Mesendoderm (in vitro differentiated cells): Measurements from ENCODE around the gene TFCP2L1.

ENCODE experiments used
- DNase-seq: peaks from one replicate; pipeline ENCODE4 v3.0.0; 2013
- H2AK5ac ChIP-seq: 2 replicates; pipeline ENCODE4 v1.6.1; 2013; ENCODE audit warnings: low read length, inconsistent platforms
- H2BK120ac ChIP-seq: 2 replicates; pipeline ENCODE4 v1.6.1; 2013; ENCODE audit warnings: low read depth, mild to moderate bottlenecking, low read length, moderate library complexity, mixed read lengths
- H2BK15ac ChIP-seq: replicated peaks from 2 replicates; pipeline ENCODE4 v1.6.1; 2013; ENCODE audit warnings: low read depth, mild to moderate bottlenecking, moderate library complexity
- H2BK5ac ChIP-seq: 2 replicates; pipeline ENCODE4 v1.6.1; 2013; ENCODE audit warnings: low read length, inconsistent platforms
- H3K18ac ChIP-seq: 2 replicates; pipeline ENCODE4 v1.6.1; 2013; ENCODE audit warnings: mild to moderate bottlenecking, low read length, mixed read lengths
- H3K23ac ChIP-seq: one replicate; pipeline ENCODE4 v1.6.1; 2013; ENCODE audit warnings: low read length
- H3K27ac ChIP-seq: 2 replicates; pipeline ENCODE4 v1.5.1; 2013; ENCODE audit warnings: low read depth, mild to moderate bottlenecking, inconsistent platforms, low read length, moderate library complexity
- H3K27me3 ChIP-seq: 2 replicates; pipeline ENCODE4 v1.6.1; 2013; ENCODE audit warnings: low read length, control low read depth, mild to moderate bottlenecking, inconsistent platforms; ENCODE audit not compliant: insufficient read depth, poor library complexity
- H3K36me3 ChIP-seq: 2 replicates; pipeline ENCODE4 v1.6.1; 2013; ENCODE audit warnings: low read length, inconsistent platforms; ENCODE audit not compliant: control insufficient read depth, insufficient read depth
- H3K4ac ChIP-seq: one replicate; pipeline ENCODE4 v1.6.1; 2013; ENCODE audit warnings: low read depth, mild to moderate bottlenecking, low read length, moderate library complexity
- H3K4me1 ChIP-seq: 2 replicates; pipeline ENCODE4 v1.6.1; 2013; ENCODE audit warnings: low read depth, low read length, inconsistent platforms; ENCODE audit not compliant: control insufficient read depth
- H3K4me2 ChIP-seq: 2 replicates; pipeline ENCODE4 v1.6.1; 2013; ENCODE audit warnings: low read length
- H3K4me3 ChIP-seq: 2 replicates; pipeline ENCODE4 v1.5.1; 2013; ENCODE audit warnings: mild to moderate bottlenecking, low read length
- H3K56ac ChIP-seq: one replicate; pipeline ENCODE4 v1.6.1; 2013; ENCODE audit warnings: low read length
- H3K79me1 ChIP-seq: 2 replicates; pipeline ENCODE4 v1.6.1; 2013; ENCODE audit warnings: low read length, inconsistent platforms
- H3K79me2 ChIP-seq: 2 replicates; pipeline ENCODE4 v1.6.1; 2013; ENCODE audit warnings: mild to moderate bottlenecking, low read length; ENCODE audit not compliant: control insufficient read depth, insufficient read depth
- H3K9ac ChIP-seq: 2 replicates; pipeline ENCODE4 v1.6.1; 2013; ENCODE audit warnings: low read length, inconsistent platforms
- H4K5ac ChIP-seq: one replicate; pipeline ENCODE4 v1.6.1; 2013; ENCODE audit warnings: low read length
- H4K8ac ChIP-seq: one replicate; pipeline ENCODE4 v1.6.1; 2013; ENCODE audit warnings: low read depth, mild to moderate bottlenecking, control low read depth, low read length, moderate library complexity
- WGBS: extraction: QIAGEN DNeasy Blood & Tissue Kit; methylation state at CpG from one replicate; pipeline ENCODE4 v1.1.7; 2013; ENCODE audit warnings: low lambda C conversion rate, missing lambda C conversion rate; ENCODE audit not compliant: insufficient coverage; ENCODE audit errors: extremely low coverage; 5-methylcytosine and 5-hydroxymethylcytosine counted together

The TFCP2L1 gene

DNA sequence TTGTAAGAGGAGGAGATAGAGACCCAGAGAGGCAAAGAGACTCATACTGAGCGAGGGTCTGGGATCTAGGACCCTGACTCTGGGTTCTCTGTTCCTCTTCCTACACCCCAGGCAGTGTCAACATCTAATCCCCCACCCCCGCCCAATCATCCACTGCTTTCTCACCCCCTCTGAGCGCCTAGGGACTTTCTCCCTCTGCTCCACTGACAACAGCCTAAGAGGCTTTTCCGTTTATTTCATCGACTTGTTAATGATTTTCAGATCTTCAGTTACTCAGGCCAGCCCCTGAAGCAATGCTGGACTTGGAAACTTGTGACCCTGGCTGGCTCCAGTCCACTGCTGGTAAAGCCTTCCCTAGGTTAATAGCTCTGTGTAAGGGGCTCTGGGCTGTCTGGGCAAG is 65.1 kb downstream of the TFCP2L1 start:
- H2BK15ac ChIP-seq = no peak overlapping the region
- H4K5ac ChIP-seq = no peak overlapping the region
- no peaks in the 10 kb centered on the region for H3K36me3 ChIP-seq
- H2BK5ac ChIP-seq = no peak overlapping the region
- H2AK5ac ChIP-seq = no peak overlapping the region
- H3K4me3 ChIP-seq = no peak overlapping the region
- H3K9ac ChIP-seq = no peak overlapping the region
- no peak overlapping the region for H3K4me2 ChIP-seq
- no peaks in the 10 kb centered on the region for H3K79me1 ChIP-seq
- H3K23ac ChIP-seq = no peak overlapping the region
- H3K56ac ChIP-seq = no peak overlapping the region
- H3K27me3 ChIP-seq = no peaks in the 10 kb centered on the region
- no peak overlapping the region for H2BK120ac ChIP-seq
- no peak overlapping the region for H3K27ac ChIP-seq
- H3K79me2 ChIP-seq = no peaks in the 10 kb centered on the region
- WGBS = no CpG with 5 or more reads among the region's 5 CpGs
- H3K18ac ChIP-seq = no peak overlapping the region
- H4K8ac ChIP-seq = no peak overlapping the region
- no peak overlapping the region for H3K4ac ChIP-seq
- no peaks in the 10 kb centered on the region for H3K4me1 ChIP-seq
- DNase-seq = no peak

- DNase-seq = no peak
- Histone ChIP-seq H3K79me2 (no peaks in the 10 kb centered on the region), H2BK5ac (no peak overlapping the region), H4K5ac (no peak overlapping the region), H3K36me3 (no peaks in the 10 kb centered on the region), H2BK15ac (no peak overlapping the region), H4K8ac (no peak overlapping the region), H3K27ac (no peak overlapping the region), H3K23ac (no peak overlapping the region), H3K27me3 (no peaks in the 10 kb centered on the region), H2BK120ac (no peak overlapping the region), H3K4ac (no peak overlapping the region), H3K4me1 (no peaks in the 10 kb centered on the region), H3K9ac (no peak overlapping the region), H2AK5ac (no peak overlapping the region), H3K4me3 (no peak overlapping the region), H3K18ac (no peak overlapping the region), H3K56ac (no peak overlapping the region), H3K4me2 (no peak overlapping the region), H3K79me1 (no peaks in the 10 kb centered on the region)
- WGBS = no CpG with 5 or more reads among the region's 8 CpGs
Measured at GRCh38 chr2:121218386-121218938, 66.5 kb downstream of the TFCP2L1 start.

DNA sequence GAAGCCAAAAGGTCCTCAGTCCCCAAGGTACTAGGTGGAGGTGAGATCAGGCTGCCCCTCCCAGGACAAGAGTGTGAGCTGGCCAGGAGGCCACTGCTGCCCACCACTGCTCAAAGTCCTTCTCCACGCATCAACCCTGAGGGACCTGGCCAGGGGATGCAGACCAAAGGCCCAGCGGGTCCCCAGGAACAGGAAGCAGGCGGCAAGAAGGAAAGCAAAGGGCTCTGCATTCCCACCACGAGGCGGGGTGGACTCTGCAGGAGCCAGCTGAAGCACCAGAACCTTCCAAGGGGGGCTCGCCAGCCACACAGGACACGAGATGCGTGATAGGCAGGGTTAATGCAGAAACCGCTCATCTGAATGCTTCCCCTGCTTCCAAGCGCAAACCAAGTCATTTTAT is 67.4 kb downstream of the TFCP2L1 start:
- H3K4me3 ChIP-seq = no peak overlapping the region
- H4K5ac ChIP-seq = no peak overlapping the region
- no CpG with 5 or more reads among the region's 10 CpGs for WGBS
- H4K8ac ChIP-seq = no peak overlapping the region
- no peak for DNase-seq
- no peak overlapping the region for H2AK5ac ChIP-seq
- H3K18ac ChIP-seq = no peak overlapping the region
- no peak overlapping the region for H3K4ac ChIP-seq
- no peak overlapping the region for H3K56ac ChIP-seq
- H3K4me1 ChIP-seq = no peaks in the 10 kb centered on the region
- H3K23ac ChIP-seq = no peak overlapping the region
- no peak overlapping the region for H2BK120ac ChIP-seq
- no peak overlapping the region for H2BK15ac ChIP-seq
- no peaks in the 10 kb centered on the region for H3K36me3 ChIP-seq
- H3K79me1 ChIP-seq = no peaks in the 10 kb centered on the region
- H3K27ac ChIP-seq = no peak overlapping the region
- H3K9ac ChIP-seq = no peak overlapping the region
- no peaks in the 10 kb centered on the region for H3K27me3 ChIP-seq
- H3K4me2 ChIP-seq = no peak overlapping the region
- H2BK5ac ChIP-seq = no peak overlapping the region
- no peaks in the 10 kb centered on the region for H3K79me2 ChIP-seq

DNA sequence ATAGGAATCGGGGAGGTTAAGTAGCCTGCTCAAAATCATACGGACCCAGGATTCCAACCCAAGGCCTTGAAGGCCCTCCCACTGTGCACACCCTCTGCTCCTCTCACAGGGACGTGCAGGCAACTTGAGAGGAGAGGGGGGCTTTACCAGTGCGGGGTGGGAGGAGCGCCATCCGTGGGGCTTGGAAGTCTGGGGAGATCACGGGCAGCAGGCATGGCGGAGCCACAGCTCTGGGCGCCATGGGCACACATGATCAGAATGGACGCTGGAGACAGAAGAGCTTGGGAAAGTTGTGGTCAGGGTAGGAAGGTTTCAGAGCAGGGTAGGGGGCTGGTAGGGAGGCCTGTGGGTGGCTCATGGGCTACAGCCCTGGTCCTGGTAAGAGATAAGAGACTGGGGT is 70.7 kb downstream of the TFCP2L1 start:
- Histone ChIP-seq H3K4me3 (no peak overlapping the region), H3K56ac (no peak overlapping the region), H3K18ac (no peak overlapping the region), H3K36me3 (no peaks in the 10 kb centered on the region), H3K4me1 (no peaks in the 10 kb centered on the region), H3K27me3 (no peaks in the 10 kb centered on the region), H2BK5ac (no peak overlapping the region), H3K23ac (no peak overlapping the region), H4K5ac (no peak overlapping the region), H3K79me2 (no peaks in the 10 kb centered on the region), H3K4me2 (no peak overlapping the region), H4K8ac (no peak overlapping the region), H3K4ac (no peak overlapping the region), H3K9ac (no peak overlapping the region), H2AK5ac (no peak overlapping the region), H2BK15ac (no peak overlapping the region), H2BK120ac (no peak overlapping the region), H3K79me1 (no peaks in the 10 kb centered on the region), H3K27ac (no peak overlapping the region)
- no peak for DNase-seq
- no CpG with 5 or more reads among the region's 10 CpGs for WGBS

DNA sequence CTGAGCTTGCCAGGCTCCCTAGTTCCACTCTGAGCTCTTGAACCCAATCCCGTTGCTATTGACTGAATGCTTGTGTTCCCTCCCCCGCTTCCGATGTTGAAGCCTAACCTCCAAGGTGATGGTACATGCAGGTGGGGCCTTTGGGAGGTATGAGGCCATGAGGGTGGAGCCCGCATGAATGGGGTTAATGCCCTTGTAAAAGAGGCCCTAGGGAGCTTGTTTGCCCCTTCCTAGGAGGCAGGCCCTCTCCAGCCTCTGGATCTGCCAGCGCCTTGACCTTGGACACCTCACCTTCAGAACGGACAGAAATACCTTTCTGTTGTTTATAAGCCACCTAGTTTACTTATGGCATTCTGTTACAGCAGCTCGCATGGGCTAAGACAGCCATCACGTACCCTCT is 71.6 kb downstream of the TFCP2L1 start:
- no peak overlapping the region for H2BK5ac ChIP-seq
- H2AK5ac ChIP-seq = no peak overlapping the region
- H4K8ac ChIP-seq = no peak overlapping the region
- no peak overlapping the region for H3K4ac ChIP-seq
- H2BK120ac ChIP-seq = no peak overlapping the region
- H3K36me3 ChIP-seq = no peaks in the 10 kb centered on the region
- H3K79me2 ChIP-seq = no peaks in the 10 kb centered on the region
- no peaks in the 10 kb centered on the region for H3K4me1 ChIP-seq
- no peak overlapping the region for H3K9ac ChIP-seq
- no peak overlapping the region for H4K5ac ChIP-seq
- H3K56ac ChIP-seq = no peak overlapping the region
- H3K27ac ChIP-seq = no peak overlapping the region
- WGBS = no CpG with 5 or more reads among the region's 8 CpGs
- no peak overlapping the region for H3K23ac ChIP-seq
- no peak overlapping the region for H3K4me2 ChIP-seq
- H3K18ac ChIP-seq = no peak overlapping the region
- H2BK15ac ChIP-seq = no peak overlapping the region
- no peak for DNase-seq
- H3K4me3 ChIP-seq = no peak overlapping the region
- H3K27me3 ChIP-seq = no peaks in the 10 kb centered on the region
- no peaks in the 10 kb centered on the region for H3K79me1 ChIP-seq

DNA sequence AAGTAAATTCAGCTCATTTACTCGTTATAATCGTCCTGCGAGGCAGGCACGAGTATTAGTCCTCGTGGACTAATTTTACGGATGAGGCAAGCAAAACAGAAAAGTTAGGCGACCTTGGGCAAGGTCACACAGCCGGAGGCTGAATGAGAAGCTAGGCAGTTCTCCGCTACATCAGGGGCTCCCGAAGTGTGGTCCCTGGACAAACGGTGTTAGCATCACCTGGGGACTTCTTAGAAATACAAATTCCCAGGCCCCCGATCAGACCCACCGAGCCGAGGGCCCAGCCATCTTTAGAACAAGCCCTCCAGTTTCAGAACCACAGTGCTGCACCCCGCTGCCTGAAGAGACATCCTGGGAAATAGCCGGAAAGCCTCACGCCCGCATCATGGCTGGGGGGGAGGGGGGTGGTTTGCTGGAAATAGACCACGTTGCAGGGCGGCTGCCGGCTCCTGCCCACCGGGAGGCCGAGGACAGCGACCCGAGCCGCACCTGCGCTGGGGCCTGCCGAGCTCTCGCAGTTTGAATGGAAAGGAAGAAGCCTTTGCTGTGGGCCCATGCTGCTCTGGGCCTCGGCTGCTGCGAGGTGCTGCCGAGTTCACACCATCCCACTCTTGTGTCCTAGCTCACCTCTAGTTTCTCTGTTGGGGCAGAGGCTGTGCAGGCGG is 72.2 kb downstream of the TFCP2L1 start:
- WGBS = no CpG with 5 or more reads among the region's 33 CpGs
- no peak overlapping the region for H2BK120ac ChIP-seq

More for the DNA sequence above, 72.2 kb downstream of the TFCP2L1 start:
- Histone ChIP-seq H4K5ac (no peak overlapping the region), H3K56ac (no peak overlapping the region), H4K8ac (no peak overlapping the region), H3K27ac (no peak overlapping the region), H3K18ac (no peak overlapping the region), H3K27me3 (no peaks in the 10 kb centered on the region), H3K79me1 (no peaks in the 10 kb centered on the region), H3K36me3 (no peaks in the 10 kb centered on the region), H3K23ac (no peak overlapping the region), H3K4ac (no peak overlapping the region), H3K79me2 (no peaks in the 10 kb centered on the region), H2AK5ac (no peak overlapping the region), H3K9ac (no peak overlapping the region), H3K4me1 (no peaks in the 10 kb centered on the region), H3K4me3 (no peak overlapping the region), H2BK15ac (no peak overlapping the region), H2BK5ac (no peak overlapping the region), H3K4me2 (no peak overlapping the region)
- no peak for DNase-seq
